HG03575 (cell line): ENCODE measurements around the gene HACD2.

Experiments
- ATAC-seq: cut with Tn5 transposase; IDR thresholded peaks from one replicate; pipeline ENCODE4 v1.9.1; 2021; ENCODE audit not compliant: unreplicated experiment, insufficient number of reproducible peaks, low FRiP score; ENCODE audit errors: extremely low read depth

Gene HACD2

DNA sequence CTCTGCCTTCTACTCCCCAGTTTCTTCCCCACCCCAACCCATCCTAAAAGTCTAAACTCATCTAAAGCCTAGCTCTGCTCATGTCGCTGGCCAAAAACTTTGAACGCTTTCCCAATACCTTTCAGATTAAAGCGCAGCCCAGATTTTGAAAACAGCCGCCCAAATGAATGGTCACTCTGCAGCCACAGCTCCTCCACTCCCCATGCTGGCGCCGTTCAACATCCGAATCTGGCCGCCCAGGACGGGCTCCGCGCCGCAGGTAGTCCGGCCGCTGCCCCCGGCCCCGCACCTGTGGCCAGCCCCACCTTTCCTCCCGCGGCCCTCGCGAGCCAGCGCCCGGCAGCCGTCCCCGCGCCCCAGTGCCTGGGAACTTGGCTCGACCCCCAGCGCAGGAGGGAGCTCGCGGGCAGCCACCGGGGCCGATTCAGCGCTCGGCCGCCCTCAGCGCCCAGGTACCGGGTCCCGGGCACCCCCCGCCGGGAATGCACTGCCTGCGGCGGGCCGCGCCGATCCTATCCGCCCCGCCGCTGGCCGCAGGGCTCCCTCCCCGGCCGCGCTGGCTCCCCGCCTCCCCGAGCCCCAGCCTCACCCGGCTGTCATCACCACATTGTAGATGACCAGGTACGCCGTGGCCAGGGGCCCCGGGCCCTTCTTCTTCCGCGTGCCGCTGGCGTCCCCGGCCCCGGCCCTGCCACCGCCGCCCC, 417 bp downstream of the HACD2 start:
- ATAC-seq, result no peak

DNA sequence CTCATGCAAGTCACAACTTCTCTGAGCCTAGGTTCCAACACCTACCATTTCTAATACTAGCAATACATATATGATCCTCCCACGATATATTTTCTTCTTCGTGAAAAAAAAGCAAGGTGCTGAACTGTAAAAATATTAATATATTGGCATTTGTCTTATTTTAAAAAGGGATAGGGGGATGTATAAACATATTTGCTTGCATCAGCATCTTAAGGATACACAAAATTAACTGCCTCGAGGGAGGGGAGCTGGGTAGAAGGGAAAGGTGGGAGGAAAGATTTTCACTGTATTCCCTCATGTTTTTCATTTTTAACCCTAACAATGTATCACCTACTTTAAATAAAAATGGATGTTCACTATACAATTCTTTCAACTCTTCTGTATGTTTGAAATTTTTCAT, 1.3 kb downstream of the HACD2 start:
- no peak for ATAC-seq

DNA sequence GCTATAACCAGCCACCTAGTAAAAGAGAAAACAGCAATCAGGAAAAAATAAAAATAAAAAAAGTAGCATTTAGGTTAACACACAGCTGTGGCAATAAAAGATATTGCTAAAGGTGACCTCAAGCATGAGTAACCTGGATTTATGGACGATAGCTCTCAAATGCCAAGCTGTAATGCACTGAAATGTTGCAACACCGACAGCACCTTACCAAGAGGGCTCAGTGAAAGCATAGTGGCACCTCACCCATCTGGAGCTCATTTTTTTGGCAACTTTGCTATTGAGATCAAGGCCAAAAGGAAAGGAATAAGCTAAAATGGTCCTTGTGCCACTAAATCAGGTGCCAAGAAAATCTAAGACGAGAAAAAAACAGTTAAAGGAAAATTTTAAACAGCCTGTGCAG, 2.5 kb downstream of the HACD2 start:
- no peak for ATAC-seq

DNA sequence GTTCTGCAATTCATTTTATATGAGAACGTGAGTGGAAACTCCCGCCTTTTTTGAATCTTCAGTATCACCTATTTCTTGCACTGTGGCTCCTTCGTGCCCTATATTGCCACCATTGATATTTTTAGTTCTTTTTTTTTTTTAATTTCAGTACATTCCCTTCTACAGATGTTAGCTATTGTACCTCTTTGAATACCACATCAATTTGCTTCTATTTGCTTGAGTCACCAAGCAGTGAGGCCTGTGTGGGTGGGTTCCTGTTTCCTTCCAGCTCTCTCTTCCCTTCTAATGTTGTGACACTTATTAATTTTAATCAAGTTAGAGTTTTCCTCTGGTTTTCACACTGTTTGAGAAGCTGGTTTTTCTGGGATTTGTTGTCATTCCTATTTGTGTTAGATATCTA, 8.7 kb downstream of the HACD2 start:
- no peak for ATAC-seq

DNA sequence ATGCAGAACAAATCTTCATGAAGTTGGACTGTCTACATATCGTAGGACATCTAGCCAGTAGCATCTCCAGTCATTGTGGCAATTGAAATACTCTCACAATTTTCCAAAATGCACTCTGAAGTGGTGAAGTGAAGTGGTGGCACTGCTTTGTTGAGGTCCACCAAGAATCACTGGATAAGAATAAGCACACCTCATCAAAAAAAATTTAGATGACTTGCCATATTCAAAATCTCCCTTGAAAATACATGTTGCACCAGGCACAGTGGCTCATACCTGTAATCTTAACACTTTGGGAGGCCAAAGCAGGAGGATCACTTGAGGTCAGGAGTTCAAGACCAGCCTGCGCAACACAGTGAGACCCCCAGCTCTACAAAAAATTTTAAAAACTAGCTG, 12.9 kb downstream of the HACD2 start:
- no peak for ATAC-seq

DNA sequence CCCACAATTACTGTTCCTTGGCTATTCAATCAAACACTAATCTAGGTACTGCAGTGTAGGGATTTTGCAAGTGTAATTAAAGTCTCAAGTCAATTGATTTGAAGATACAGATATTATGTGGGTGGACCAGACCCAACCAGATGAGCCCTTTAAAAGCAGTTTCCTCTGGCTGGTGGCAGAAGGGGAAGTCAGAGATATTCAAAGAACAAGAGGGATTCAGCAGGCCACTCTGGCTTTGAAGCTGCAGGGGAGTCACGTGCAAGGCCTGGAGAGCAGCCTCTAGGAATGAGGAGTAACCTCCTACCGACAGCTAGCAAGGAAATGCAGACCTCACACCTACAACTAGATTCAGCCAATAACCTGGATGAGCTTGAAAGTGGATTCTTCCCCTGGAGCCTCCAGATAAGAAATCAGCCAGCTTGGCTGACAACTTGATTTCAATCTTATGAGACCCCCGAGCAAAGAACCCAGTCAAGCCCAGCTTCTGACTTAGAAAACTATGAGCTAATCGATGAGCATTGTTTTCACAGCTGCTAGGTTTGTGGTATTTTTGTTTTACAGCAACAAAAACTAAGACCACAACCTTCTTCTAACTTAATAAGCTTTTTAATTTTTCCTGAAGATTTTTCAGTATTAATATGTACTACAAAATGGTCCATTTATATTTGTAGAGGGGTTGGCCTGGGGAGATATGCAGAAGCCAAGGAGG, 13.4 kb downstream of the HACD2 start:
- no peak for ATAC-seq

DNA sequence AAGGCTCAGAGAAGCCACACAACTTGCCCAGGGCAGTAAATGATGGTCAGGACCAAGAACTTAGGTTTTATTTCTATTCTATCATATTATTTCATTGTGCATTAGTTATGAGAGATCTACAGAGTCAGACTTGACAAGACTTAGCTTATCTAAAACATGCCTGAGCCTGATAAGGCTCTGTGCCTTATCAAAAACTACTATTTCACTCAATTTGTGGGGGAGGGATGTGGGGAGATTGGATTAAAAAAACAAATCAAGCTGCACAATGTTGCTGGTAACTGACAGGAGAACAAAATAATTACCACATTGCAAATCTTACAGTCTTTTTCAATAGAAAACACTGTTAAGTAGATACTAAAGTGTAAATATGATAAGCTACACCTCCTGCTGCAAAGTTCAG, 16.0 kb downstream of the HACD2 start:
- ATAC-seq, result no peak

DNA sequence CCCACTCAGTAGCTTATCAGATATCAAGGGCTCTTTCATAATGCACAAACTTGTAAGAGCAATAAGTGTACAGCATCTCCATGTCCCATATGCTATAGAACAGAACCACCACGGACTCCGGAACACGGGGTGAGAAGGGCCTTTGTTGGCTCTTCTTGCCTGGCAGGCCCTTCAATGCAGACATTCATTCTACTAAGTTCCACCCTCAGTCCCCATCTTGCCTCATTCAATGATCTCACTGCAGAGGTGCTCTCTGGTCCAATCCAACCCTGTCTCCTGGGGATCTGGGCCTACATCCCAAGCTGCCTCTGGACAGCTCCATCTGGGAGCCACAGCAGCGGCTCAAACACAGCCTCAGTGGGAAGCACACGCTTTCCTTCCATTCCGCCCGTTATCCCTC, 16.8 kb downstream of the HACD2 start:
- ATAC-seq, result no peak

DNA sequence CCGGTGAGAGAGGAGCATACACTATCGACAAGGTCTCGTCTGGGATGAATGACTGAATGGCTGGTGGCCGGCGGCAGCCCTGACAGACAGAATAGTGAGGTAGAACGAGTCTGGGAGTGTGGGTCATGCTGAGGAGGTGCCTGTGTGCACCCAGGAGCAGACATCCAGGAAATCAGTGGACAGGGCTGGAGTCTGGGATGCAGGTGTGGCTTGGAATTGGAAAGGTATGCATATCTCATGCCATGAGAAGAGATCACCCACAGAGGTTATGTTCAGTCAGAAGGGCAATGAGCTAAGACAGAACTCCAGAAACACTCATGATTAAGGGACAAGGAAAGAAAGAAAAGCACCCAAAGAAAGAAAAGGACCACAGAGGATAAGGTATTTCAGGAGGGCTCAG, 20.8 kb downstream of the HACD2 start:
- no peak for ATAC-seq

DNA sequence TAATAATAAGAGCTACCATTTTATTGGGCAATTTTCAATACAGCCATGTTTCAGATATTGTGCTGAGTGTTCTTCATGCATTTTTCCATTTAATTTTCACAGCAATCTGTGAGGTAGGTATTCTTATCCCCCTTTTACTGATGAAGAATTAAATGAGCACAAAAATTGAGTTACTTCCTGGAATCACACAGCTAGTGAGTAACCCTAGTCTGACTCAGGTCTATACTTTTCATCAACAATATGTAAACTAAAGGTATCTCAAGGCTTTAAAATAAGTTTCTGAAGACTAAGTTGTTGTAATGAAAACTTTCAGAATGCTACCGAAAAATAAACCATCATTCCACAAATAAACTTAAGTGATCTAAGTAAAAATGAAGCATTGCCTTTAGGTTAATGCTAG, 22.3 kb downstream of the HACD2 start:
- no peak for ATAC-seq

DNA sequence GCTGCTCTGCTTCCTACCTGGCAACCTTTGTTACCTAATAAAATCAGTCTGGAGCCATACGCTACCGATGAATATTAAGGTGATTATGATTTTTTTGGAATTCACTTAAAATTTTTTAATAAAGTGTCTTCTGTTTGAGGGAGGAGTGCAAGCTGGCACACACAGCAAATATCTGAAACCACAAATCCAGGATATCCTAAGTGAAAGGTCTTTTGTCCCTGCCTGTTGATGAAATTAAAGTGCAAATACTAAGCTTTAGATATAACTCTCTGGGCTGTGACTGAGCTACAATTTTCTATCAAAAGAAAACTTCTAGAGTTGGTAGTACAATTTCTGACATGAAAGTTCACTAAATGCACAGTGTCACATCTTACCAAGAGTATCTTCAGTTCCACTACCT, 23.7 kb downstream of the HACD2 start:
- no peak for ATAC-seq

DNA sequence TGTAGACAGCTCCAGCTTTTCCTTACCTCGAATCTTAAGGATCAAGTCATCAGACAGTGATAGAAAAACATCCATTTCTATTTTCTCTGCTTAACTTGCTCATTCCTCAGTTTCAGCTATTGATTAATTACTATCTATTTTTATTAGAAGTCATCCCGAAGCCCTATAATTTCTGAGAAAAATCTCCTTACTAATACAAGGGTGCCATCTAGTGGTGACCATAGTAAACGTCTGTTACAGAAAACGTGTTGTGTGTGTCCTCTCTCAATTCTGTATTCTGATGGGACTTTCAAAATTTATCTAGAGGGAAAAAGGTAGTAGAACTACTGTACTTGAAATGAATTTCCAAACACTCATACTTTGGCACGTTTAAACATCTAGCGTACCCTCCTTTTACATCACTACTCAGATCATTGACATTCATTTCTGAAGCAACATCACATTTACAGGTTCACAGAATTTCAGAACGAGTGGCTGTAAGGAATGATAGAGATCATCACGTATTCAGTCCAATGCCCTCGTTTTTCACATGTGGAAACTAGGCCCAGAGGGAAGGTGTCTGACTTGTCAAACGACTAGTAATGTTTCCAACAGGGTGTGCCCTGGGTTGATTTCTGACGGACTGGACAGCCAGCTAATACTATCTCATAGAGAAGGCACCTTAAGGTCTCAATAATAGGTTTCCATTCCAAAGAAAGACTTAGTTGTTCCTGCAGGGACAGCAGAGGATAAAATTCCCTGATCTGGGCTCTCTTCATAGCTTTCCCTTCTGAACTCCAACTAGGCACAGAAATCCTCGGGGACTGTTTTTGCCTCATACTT, 25.6 kb downstream of the HACD2 start:
- ATAC-seq, result no peak

DNA sequence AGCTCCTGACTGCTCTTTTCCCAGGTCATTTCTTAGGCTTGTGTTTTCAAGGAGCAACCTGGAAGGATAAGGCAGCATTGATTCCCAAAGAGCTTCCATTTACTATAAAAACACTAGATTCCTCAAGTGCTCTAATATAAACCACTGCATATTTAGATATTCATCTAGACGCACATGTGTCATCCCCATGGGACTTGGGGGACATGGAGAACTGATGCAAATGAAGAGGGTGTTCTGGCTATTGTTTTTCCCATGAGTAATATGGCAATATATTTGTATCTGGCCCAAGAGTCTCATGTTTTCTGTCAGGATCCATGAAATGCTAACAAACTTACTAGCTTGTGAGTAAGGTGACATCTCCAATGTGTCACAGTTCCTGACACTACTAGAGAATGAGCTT, 31.3 kb downstream of the HACD2 start:
- no peak for ATAC-seq

DNA sequence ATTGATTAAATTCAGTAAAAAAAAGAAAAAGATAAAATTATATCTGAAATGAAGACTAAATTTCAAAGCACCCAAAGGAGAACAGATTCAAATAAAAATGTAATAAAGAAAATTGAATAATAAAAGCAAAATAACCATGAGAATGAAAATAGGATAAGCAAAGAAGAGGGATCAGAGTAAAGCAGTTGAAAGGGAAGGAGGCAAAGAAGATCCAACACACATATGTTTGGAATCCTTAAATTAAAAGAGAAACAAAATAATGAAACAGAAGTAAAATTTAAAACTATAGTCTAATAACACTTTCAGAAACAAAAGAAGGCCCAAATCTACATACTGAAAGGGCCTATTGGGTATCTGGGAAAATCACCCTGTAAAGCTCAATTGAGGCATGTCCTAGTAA, 32.1 kb downstream of the HACD2 start:
- ATAC-seq, result no peak

DNA sequence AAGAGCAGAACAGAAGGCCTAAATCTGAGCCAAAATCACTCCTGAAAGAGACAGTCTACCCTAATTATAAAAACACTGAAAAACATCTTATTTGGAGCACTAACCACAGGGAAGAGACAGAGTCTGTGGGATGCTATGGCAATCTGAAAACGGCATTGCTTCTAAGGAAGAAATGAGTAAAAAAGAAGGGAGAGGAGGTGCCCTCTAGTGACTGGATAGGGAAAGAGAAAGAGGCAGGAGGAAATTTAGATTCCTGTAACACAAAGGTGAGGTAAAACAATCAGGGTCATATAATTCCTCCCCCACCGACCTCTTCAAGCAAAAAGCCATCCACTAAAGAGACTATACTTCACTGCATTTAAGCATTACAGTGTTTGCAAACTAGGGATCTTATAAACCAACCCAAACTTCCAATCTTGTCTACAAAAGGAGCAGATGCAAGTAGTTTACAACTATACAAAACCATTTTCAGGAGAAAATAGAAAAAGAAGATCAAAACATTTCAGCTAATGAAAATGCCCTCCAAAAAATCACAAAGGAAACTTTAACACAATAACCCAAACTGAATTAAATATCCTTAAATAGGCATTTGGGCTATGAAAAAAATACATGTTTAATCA, 32.6 kb downstream of the HACD2 start:
- no peak for ATAC-seq

DNA sequence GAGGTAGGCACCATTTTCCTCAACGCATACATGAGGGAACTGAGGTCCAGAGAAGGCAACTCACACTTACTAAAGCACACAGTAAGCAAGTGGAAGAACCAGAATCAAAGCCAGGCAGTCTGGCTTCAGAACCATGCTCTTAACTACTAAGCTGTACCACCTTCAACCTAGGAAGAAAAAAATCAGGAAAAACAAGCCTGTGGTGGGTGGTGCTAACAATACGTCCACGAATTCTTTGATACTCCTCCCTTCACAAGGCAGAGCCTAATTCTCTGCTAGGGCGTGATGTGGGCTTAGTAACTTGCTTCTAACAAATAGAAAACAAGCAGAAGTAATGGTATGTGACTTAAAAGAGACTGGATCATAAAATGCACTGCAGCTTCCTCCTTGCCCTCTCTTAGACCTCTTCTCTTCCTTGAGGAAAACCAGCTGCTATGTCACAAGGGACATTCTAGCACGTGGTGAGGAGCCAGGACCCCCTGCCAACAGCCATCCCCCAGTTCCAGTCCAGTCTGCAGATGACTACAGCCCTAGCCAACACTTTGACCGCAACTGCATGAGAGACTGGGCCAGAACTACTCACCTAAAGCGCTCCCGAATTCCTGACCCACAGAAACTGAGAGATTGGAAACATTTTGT, 36.9 kb downstream of the HACD2 start:
- ATAC-seq, result no peak

DNA sequence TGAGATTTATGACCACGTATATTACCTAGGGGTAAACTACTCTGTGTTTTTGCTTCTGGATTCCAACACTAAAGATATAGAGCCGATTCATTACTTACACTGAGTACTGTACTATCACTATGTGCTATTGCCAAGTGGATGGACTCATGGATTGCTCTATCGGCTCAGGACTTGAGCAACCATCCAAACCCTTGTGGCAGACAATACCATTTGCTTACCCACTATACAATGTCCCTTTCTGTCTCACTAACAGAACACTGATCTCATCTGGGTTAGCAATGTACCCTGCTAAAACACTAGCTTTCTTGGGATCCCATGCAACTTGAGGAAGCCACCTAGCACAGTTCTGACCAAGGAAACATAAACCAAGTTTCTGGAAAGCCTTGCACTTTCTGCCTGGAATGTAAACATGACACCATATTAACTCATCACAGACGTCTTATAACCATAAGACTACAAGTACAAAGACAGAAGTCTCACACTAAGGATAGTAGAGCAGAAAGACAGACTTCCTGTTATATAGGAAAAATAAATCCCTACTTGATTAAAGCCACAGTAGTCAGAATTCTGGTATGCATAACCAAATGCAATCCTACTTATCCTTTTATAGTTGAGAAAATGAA, 38.6 kb downstream of the HACD2 start:
- no peak for ATAC-seq

DNA sequence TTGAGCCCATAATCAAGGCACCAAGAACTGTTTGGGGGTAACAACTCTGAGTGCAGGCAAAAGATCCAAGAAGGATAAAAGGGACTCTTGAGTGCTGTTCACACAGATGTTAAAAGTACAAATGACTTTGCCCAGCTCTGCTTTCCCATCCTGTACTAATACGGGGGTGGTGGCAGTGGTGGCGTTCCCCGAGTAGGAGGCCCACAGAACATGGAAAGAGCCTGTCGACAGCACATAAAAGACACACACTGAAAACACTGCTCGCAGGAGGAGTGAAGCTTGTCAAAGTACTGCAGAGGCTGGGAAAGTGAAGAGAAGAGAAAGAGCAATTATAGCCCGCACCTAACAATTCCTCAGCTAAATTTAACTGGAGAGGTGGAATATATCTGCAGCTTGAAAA, 40.9 kb downstream of the HACD2 start:
- ATAC-seq, result no peak

DNA sequence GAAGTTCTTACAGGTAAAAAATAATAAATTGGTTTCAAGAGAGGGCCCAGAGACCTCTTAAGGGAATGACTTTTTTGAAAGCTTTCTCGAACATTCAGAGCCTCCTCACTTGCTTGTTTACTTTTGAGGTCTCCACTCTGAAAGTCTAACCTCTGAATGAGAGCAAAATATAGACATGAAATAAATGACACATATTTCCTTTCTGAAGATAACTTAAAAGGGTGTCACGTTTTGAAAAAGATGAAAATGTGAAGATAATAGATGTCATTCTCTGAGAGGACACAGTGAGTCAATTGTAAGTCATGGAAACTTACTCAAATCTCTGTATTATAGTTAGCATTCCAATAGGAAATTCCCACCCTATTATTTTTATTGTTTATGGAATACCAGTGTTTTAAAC, 44.6 kb downstream of the HACD2 start:
- ATAC-seq, result no peak
